CD4-positive, alpha-beta T cell (primary cell): Measurements from ENCODE around the gene SEMA6B. TPM values are rescaled to one million over a fixed set of nuclear protein-coding genes. Genes with fewer than 3 reads are reported as not detected.

Experiments
- ATAC-seq: fragments of 200-7000 bp; cut with Tn5 transposase; one replicate; pipeline ENCODE4 v1.10.0; 2022; ENCODE audit warnings: mild to moderate bottlenecking; ENCODE audit not compliant: poor library complexity
- CTCF ChIA-PET: fragments of 350-600 bp; sonication (Branson Sonifier 250); formaldehyde crosslinking; loops from one replicate; lab custom pipeline; 2021; ENCODE audit warnings: antibody characterized with exemption, inconsistent platforms; lab: Charles Lee
- POLR2A ChIA-PET: fragments of 350-600 bp; sonication (Branson Sonifier 250); formaldehyde crosslinking; loops from one replicate; lab custom pipeline; 2021; ENCODE audit warnings: antibody characterized with exemption, inconsistent platforms; lab: Charles Lee
- DNase-seq, 14 experiments: peaks; one replicate each; pipeline ENCODE4 v3.0.0-alpha.2; 2013 to 2020; ENCODE audit warnings: mixed read lengths in 2 of 14
- H3K27ac ChIP-seq, 2 donors: one replicate each; pipeline versions ENCODE4 v1.5.1 to v1.7.0; 2013; ENCODE audit warnings: low read length in 2 of 2, low read depth in 1 of 2, mild to moderate bottlenecking in 1 of 2
- H3K27me3 ChIP-seq, 2 experiments: 1 replicate in 1 of 2; 2 replicates in 1 of 2; pipeline versions ENCODE4 v1.6.1 to v1.7.0; 2013; ENCODE audit warnings: low read length in 2 of 2, control low read depth in 1 of 2, mild to moderate bottlenecking in 1 of 2, moderate library complexity in 1 of 2; ENCODE audit not compliant: insufficient read depth in 2 of 2, control insufficient read depth in 1 of 2
- H3K36me3 ChIP-seq: one replicate; pipeline ENCODE4 v1.6.1; 2013; ENCODE audit warnings: low read length, control low read depth; ENCODE audit not compliant: insufficient read depth
- H3K4me1 ChIP-seq: one replicate; pipeline ENCODE4 v1.6.1; 2013; ENCODE audit warnings: low read length, control low read depth; ENCODE audit not compliant: insufficient read depth
- H3K4me3 ChIP-seq: one replicate; pipeline ENCODE4 v1.5.1; 2013; ENCODE audit warnings: mild to moderate bottlenecking, low read length, moderate library complexity
- H3K9me3 ChIP-seq, 2 experiments: 1 replicate in 1 of 2; 2 replicates in 1 of 2; pipeline versions ENCODE4 v1.6.1 to v1.7.0; 2013; ENCODE audit warnings: low read length in 2 of 2, mild to moderate bottlenecking in 2 of 2, control low read depth in 1 of 2, moderate library complexity in 1 of 2; ENCODE audit not compliant: control insufficient read depth in 1 of 2, insufficient read depth in 1 of 2
- H3K27ac Mint-ChIP-seq: one replicate; pipeline ENCODE4 v1.8.0; 2020; ENCODE audit warnings: mixed read lengths
- H3K27me3 Mint-ChIP-seq: one replicate; pipeline ENCODE4 v1.8.0; 2021; ENCODE audit warnings: mixed read lengths
- H3K36me3 Mint-ChIP-seq: one replicate; pipeline ENCODE4 v1.8.0; 2021; ENCODE audit warnings: low read depth, mixed read lengths
- H3K4me1 Mint-ChIP-seq: one replicate; pipeline ENCODE4 v1.8.0; 2021; ENCODE audit warnings: low read depth, mixed read lengths
- H3K4me3 Mint-ChIP-seq: one replicate; pipeline ENCODE4 v1.8.0; 2020; ENCODE audit warnings: mild to moderate bottlenecking, mixed read lengths
- H3K9me3 Mint-ChIP-seq: one replicate; pipeline ENCODE4 v1.8.0; 2020; ENCODE audit warnings: mixed read lengths
- intact Hi-C, 2 experiments: fragments of 100-400 bp; cut with DNase I in 1 of 2; cut with micrococcal nuclease in 1 of 2; formaldehyde crosslinking; loops; one replicate each; pipeline versions ENCODE4 v1.15.1 to v1.9.0; 2023 to 2025; cut with DNase I, micrococcal nuclease
- total RNA-seq, 174 experiments: library from RNA in 2 of 174; stranded (reverse) in 2 of 174; gene quantifications; one replicate each; pipeline ENCODE4 v1.2.3 and lab custom pipeline; 2021 to 2026
- TF ChIP-seq, protein P1 (sequence below): fragments of 200-600 bp; IDR thresholded peaks from one replicate; pipeline ENCODE4 v1.8.0; 2022; ENCODE audit warnings: antibody characterized with exemption, mild to moderate bottlenecking

The SEMA6B gene
- total RNA-seq, 2 experiments from 2014 or later = 0.14 to 0.17 TPM

GRCh38 chr19:4505570-4506448 is 53.7 kb downstream of the SEMA6B start:
- intact Hi-C loops = no loop called here
- ATAC-seq (no peak), DNase-seq (no peak)
- Mint-ChIP-seq H3K27ac (no peak overlapping the region), H3K36me3 (peaks cover 14% of the 10 kb centered on the region), H3K9me3 (no peaks in the 10 kb centered on the region), H3K4me3 (no peak overlapping the region), H3K27me3 (no peaks in the 10 kb centered on the region), H3K4me1 (no peaks in the 10 kb centered on the region)
- ChIA-PET POLR2A (no interaction called here), CTCF (no interaction called here)
- Histone ChIP-seq H3K4me3 (no peak overlapping the region), H3K9me3 (peaks cover 0 to 14% of the 10 kb centered on the region in 2 experiments), H3K36me3 (peaks cover 14% of the 10 kb centered on the region), H3K27ac (no peak overlapping the region), H3K27me3 (no peaks in the 10 kb centered on the region), H3K4me1 (no peaks in the 10 kb centered on the region)
- TF ChIP-seq, protein P1, sequence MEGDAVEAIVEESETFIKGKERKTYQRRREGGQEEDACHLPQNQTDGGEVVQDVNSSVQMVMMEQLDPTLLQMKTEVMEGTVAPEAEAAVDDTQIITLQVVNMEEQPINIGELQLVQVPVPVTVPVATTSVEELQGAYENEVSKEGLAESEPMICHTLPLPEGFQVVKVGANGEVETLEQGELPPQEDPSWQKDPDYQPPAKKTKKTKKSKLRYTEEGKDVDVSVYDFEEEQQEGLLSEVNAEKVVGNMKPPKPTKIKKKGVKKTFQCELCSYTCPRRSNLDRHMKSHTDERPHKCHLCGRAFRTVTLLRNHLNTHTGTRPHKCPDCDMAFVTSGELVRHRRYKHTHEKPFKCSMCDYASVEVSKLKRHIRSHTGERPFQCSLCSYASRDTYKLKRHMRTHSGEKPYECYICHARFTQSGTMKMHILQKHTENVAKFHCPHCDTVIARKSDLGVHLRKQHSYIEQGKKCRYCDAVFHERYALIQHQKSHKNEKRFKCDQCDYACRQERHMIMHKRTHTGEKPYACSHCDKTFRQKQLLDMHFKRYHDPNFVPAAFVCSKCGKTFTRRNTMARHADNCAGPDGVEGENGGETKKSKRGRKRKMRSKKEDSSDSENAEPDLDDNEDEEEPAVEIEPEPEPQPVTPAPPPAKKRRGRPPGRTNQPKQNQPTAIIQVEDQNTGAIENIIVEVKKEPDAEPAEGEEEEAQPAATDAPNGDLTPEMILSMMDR = no peak

GRCh38 chr19:4504891-4505569 is 54.5 kb downstream of the SEMA6B start:
- DNase-seq (no peak), ATAC-seq (no peak)
- no peaks in the 10 kb centered on the region for H3K4me1 Mint-ChIP-seq
- POLR2A ChIA-PET = no interaction called here
- peaks cover 21% of the 10 kb centered on the region for H3K36me3 Mint-ChIP-seq
- no peaks in the 10 kb centered on the region for H3K27me3 Mint-ChIP-seq
- no peak overlapping the region for H3K4me3 Mint-ChIP-seq
- Histone ChIP-seq H3K27ac (no peak overlapping the region), H3K9me3 (peaks cover 0 to 8% of the 10 kb centered on the region in 2 experiments), H3K4me3 (no peak overlapping the region), H3K36me3 (peaks cover 15% of the 10 kb centered on the region), H3K4me1 (no peaks in the 10 kb centered on the region), H3K27me3 (no peaks in the 10 kb centered on the region)
- H3K9me3 Mint-ChIP-seq = no peaks in the 10 kb centered on the region
- TF ChIP-seq, protein P1 = no peak
- CTCF ChIA-PET = no interaction called here
- intact Hi-C loops = no loop called here
- H3K27ac Mint-ChIP-seq = no peak overlapping the region

DNA sequence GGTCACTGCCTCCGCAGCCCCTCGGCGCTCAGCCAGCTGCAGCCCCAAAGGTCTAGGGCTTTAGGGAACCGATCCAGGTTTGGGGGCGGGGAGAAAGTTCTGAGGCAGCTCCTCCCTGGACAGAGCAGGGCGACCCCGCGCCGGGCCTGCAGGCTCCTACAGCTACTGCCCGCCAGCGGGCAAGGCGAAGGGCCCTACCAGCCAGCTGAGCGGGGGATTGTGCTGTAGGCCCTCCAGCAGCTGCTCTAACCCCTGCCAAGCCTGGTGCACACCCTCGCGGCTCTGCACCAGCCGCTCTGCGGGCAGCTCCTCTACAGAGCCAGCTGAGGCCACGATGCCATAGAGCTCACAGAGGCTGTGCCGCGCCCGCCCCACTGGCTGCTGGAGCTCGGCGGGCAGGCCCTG is 55.2 kb downstream of the SEMA6B start:
- intact Hi-C loops = no loop called here
- H3K27ac ChIP-seq = no peak overlapping the region
- no peak for DNase-seq
- ChIA-PET POLR2A (no interaction called here), CTCF (no interaction called here)
- no peak overlapping the region for H3K4me3 Mint-ChIP-seq
- H3K36me3 Mint-ChIP-seq = peaks cover 28% of the 10 kb centered on the region
- no peaks in the 10 kb centered on the region for H3K27me3 Mint-ChIP-seq
- no peak for ATAC-seq
- no peaks in the 10 kb centered on the region for H3K4me1 ChIP-seq
- no peaks in the 10 kb centered on the region for H3K4me1 Mint-ChIP-seq
- H3K27me3 ChIP-seq = no peaks in the 10 kb centered on the region
- TF ChIP-seq, protein P1 = no peak
- no peaks in the 10 kb centered on the region for H3K9me3 Mint-ChIP-seq
- no peak overlapping the region for H3K4me3 ChIP-seq
- peaks cover 16% of the 10 kb centered on the region for H3K36me3 ChIP-seq
- peaks cover 0 to 5% of the 10 kb centered on the region in 2 experiments for H3K9me3 ChIP-seq
- no peak overlapping the region for H3K27ac Mint-ChIP-seq
